NT2/D1 (cell line): ENCODE measurements around the gene KATNB1.

Source experiments
- SUZ12 ChIP-seq: IDR thresholded peaks from 2 replicates; pipeline ENCODE4 v1.6.1; 2011; ENCODE audit not compliant: insufficient read length, insufficient read depth; ENCODE audit errors: extremely low read depth
- YY1 ChIP-seq: IDR thresholded peaks from 2 replicates; pipeline ENCODE4 v1.6.1; 2011; ENCODE audit not compliant: insufficient read length, insufficient read depth
- ZNF274 ChIP-seq: IDR thresholded peaks from 2 replicates; pipeline ENCODE4 v1.6.1; 2011; ENCODE audit warnings: mild to moderate bottlenecking, low read depth, low read length

DNA sequence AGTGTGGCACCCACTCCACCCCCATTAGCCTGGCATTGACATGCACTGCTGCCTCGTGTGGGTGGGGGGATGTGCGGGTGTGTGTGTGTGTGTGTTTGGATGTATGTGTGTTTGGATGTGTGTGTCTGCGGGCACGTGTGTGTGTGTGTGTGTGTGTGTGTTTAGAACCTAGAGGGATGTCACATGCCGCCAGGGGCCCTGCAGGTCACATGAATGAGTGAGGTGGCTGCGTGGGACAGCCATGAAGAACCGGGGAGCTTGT is 9.0 kb downstream of the KATNB1 start:
- no peak for TF ChIP-seq ZNF274
- no peak for TF ChIP-seq SUZ12
- TF ChIP-seq YY1 = no peak
